ENCODE data around the gene ZNF22.
"Not testable (repeated sequence)": the region's sequence is repeated elsewhere in the genome, so short reads cannot be mapped to it uniquely, and the experiment has no call there.

- TF ChIP-seq, protein P1, sequence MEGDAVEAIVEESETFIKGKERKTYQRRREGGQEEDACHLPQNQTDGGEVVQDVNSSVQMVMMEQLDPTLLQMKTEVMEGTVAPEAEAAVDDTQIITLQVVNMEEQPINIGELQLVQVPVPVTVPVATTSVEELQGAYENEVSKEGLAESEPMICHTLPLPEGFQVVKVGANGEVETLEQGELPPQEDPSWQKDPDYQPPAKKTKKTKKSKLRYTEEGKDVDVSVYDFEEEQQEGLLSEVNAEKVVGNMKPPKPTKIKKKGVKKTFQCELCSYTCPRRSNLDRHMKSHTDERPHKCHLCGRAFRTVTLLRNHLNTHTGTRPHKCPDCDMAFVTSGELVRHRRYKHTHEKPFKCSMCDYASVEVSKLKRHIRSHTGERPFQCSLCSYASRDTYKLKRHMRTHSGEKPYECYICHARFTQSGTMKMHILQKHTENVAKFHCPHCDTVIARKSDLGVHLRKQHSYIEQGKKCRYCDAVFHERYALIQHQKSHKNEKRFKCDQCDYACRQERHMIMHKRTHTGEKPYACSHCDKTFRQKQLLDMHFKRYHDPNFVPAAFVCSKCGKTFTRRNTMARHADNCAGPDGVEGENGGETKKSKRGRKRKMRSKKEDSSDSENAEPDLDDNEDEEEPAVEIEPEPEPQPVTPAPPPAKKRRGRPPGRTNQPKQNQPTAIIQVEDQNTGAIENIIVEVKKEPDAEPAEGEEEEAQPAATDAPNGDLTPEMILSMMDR (optimal IDR thresholded peaks at IDR 0.05 in 1 of 3, IDR thresholded peaks at IDR 0.05 in 1 of 3, conservative IDR thresholded peaks at IDR 0.05 in 1 of 3; ENCODE audit: extremely low read depth in 1 of 3, insufficient read depth in 2 of 3, low read length in 3 of 3): not testable (repeated sequence)
- not testable (repeated sequence) for TF ChIP-seq EZH2 (IDR thresholded peaks at IDR 0.05; ENCODE audit: low read length)
Measured at GRCh38 chr10:45014557-45014956, 13.8 kb downstream of the ZNF22 start.
